Measurements from ENCODE around the gene EPB42.
"Not testable (repeated sequence)": the region's sequence is repeated elsewhere in the genome, so short reads cannot be mapped to it uniquely, and the experiment has no call there.

DNA sequence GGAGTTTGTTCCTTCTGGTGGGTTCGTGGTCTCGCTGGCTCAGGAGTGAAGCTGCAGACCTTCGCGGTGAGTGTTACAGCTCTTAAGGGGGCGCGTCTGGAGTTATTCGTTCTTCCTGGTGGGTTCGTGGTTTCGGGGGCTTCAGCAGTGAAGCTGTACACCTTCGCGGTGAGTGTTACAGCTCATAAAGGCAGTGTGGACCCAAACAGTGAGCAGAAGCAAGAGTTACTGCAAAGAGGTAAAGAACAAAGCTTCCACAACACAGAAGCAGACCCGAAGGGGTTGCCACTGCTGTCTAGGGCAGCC lies 5.1 kb upstream of the EPB42 start:
- TF ChIP-seq POLR2A, POLR2AphosphoS5, EP300 (IDR thresholded peaks at IDR 0.05): not testable (repeated sequence)
- TF ChIP-seq, protein P1, sequence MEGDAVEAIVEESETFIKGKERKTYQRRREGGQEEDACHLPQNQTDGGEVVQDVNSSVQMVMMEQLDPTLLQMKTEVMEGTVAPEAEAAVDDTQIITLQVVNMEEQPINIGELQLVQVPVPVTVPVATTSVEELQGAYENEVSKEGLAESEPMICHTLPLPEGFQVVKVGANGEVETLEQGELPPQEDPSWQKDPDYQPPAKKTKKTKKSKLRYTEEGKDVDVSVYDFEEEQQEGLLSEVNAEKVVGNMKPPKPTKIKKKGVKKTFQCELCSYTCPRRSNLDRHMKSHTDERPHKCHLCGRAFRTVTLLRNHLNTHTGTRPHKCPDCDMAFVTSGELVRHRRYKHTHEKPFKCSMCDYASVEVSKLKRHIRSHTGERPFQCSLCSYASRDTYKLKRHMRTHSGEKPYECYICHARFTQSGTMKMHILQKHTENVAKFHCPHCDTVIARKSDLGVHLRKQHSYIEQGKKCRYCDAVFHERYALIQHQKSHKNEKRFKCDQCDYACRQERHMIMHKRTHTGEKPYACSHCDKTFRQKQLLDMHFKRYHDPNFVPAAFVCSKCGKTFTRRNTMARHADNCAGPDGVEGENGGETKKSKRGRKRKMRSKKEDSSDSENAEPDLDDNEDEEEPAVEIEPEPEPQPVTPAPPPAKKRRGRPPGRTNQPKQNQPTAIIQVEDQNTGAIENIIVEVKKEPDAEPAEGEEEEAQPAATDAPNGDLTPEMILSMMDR (IDR thresholded peaks at IDR 0.05): not testable (repeated sequence)
